Endodermal cell (in vitro differentiated cells): Measurements from ENCODE around the gene ZNF729. TPM values are rescaled to one million over a fixed set of nuclear protein-coding genes. Genes with fewer than 3 reads are reported as not detected.

ENCODE experiments used
- DNase-seq: peaks from one replicate; pipeline ENCODE4 v3.0.0-alpha.2; 2017
- H3K27ac ChIP-seq: 2 replicates; pipeline ENCODE4 v1.5.1; 2013; ENCODE audit warnings: mild to moderate bottlenecking, low read depth, low read length, moderate library complexity
- H3K27me3 ChIP-seq: 2 replicates; pipeline ENCODE4 v1.6.1; 2013; ENCODE audit warnings: mild to moderate bottlenecking, low read length, moderate library complexity; ENCODE audit not compliant: insufficient read depth, control insufficient read depth, poor library complexity, severe bottlenecking
- H3K36me3 ChIP-seq: 2 replicates; pipeline ENCODE4 v1.7.0; 2013; ENCODE audit warnings: mild to moderate bottlenecking, low read length, moderate library complexity; ENCODE audit not compliant: control insufficient read depth, insufficient read depth
- H3K4me1 ChIP-seq: one replicate; pipeline ENCODE4 v1.7.0; 2013; ENCODE audit warnings: low read length; ENCODE audit not compliant: control insufficient read depth, insufficient read depth
- H3K4me3 ChIP-seq: 2 replicates; pipeline ENCODE4 v1.5.1; 2013; ENCODE audit warnings: mild to moderate bottlenecking, low read length, moderate library complexity
- H3K9ac ChIP-seq: 2 replicates; pipeline ENCODE4 v1.6.1; 2013; ENCODE audit warnings: mild to moderate bottlenecking, low read length, moderate library complexity; ENCODE audit not compliant: poor library complexity, severe bottlenecking; ENCODE audit errors: extremely low read depth
- H3K9me3 ChIP-seq: 2 replicates; pipeline ENCODE4 v1.6.1; 2013; ENCODE audit warnings: mild to moderate bottlenecking, low read length, moderate library complexity; ENCODE audit not compliant: control insufficient read depth
- H3K27ac Mint-ChIP-seq: 2 replicates; pipeline ENCODE4 v1.8.0; 2020; ENCODE audit warnings: mixed read lengths
- H3K27me3 Mint-ChIP-seq: 2 replicates; pipeline ENCODE4 v1.8.0; 2021; ENCODE audit warnings: mild to moderate bottlenecking, mixed read lengths; ENCODE audit not compliant: insufficient read depth
- H3K36me3 Mint-ChIP-seq: 2 replicates; pipeline ENCODE4 v1.8.0; 2020; ENCODE audit warnings: low read depth, mixed read lengths
- H3K4me1 Mint-ChIP-seq: 2 replicates; pipeline ENCODE4 v1.8.0; 2020; ENCODE audit warnings: mixed read lengths
- H3K4me3 Mint-ChIP-seq: 2 replicates; pipeline ENCODE4 v1.8.0; 2020; ENCODE audit warnings: mild to moderate bottlenecking, moderate library complexity, mixed read lengths
- H3K9me3 Mint-ChIP-seq: 2 replicates; pipeline ENCODE4 v1.8.0; 2020; ENCODE audit warnings: mild to moderate bottlenecking, mixed read lengths
- CTCF ChIP-seq: fragments of 200-600 bp; sonication (generic); conservative IDR thresholded peaks from 2 replicates; pipeline ENCODE4 v1.5.0; 2021; ENCODE audit warnings: antibody characterized with exemption, mild to moderate bottlenecking
- WGBS, 2 experiments: methylation state at CpG; one replicate each; pipeline versions ENCODE4 v1.1.5 to v1.1.7; 2013; ENCODE audit warnings: missing lambda C conversion rate in 2 of 2, mixed read lengths in 1 of 2; ENCODE audit not compliant: insufficient coverage in 1 of 2, insufficient read length in 1 of 2; 5-methylcytosine and 5-hydroxymethylcytosine counted together
- long read RNA-seq, 4 experiments: library from polyadenylated mRNA in 2 of 4; library from RNA in 1 of 4; library from capped mRNA in 1 of 4; stranded (forward) in 3 of 4; unstranded in 1 of 4; transcript quantifications; one replicate each; pipeline ENCODE4 v2.0.0, GENCODE V29; 2020 to 2021; ENCODE audit warnings: inconsistent platforms in 1 of 4
- polyA plus RNA-seq, 2 experiments: library from polyadenylated mRNA; stranded (reverse); fragments of 50-300 nt; gene quantifications; one replicate each; pipeline ENCODE4 v1.2.3, GENCODE V29; 2013
- total RNA-seq, 2 donors: library from RNA; stranded (reverse); fragmentation: NEBNext Ultra II Directional in 1 of 2; extraction: Animal tissue kit (Norgen Biotek cat#: 25700) in 1 of 2; gene quantifications; 2 replicates in 1 of 2; 3 replicates in 1 of 2; pipeline ENCODE4 v1.2.1, GENCODE V29; 2021

ZNF729 gene
- not detected for total RNA-seq
- not detected for polyA plus RNA-seq (2013, experiment 1 of 2)
- polyA plus RNA-seq (2013, experiment 2 of 2): not detected
- long read RNA-seq, experiment 1: 0 reads
- long read RNA-seq, experiment 2: 0 reads
- long read RNA-seq, experiment 3: 0 reads
- long read RNA-seq, experiment 4: 0 reads

GRCh38 chr19:22286151-22286810 lies at the start of gene ZNF729:
ZNF729 (plus strand) TSS chr19:22286441; CDS start chr19:22286526, 85 bp downstream.
- Histone ChIP-seq H3K9ac (no peak within 1 kb of the TSS), H3K27ac (no peak within 1 kb of the TSS), H3K27me3 (no peaks in the 10 kb centered on the region), H3K9me3 (peaks cover 67% of the 10 kb centered on the region), H3K4me1 (no peaks in the 10 kb centered on the region), H3K36me3 (no peaks in the 10 kb centered on the region), H3K4me3 (no peak within 1 kb of the TSS)
- no peak within 1 kb of the TSS for H3K27ac Mint-ChIP-seq
- H3K4me1 Mint-ChIP-seq: no peaks in the 10 kb centered on the region
- H3K36me3 Mint-ChIP-seq: peaks cover 2% of the 10 kb centered on the region
- H3K27me3 Mint-ChIP-seq: no peaks in the 10 kb centered on the region
- DNase-seq: no peak
- no peak for TF ChIP-seq CTCF
- no peak within 1 kb of the TSS for H3K4me3 Mint-ChIP-seq
- WGBS, 2 experiments: 86 to 87% methylated on average over 18 to 32 of the region's 32 CpGs
- H3K9me3 Mint-ChIP-seq: peaks cover 89% of the 10 kb centered on the region

- no peak overlapping the region for H3K4me3 Mint-ChIP-seq
- DNase-seq: no peak
- no peaks in the 10 kb centered on the region for H3K27me3 Mint-ChIP-seq
- H3K27me3 ChIP-seq: no peaks in the 10 kb centered on the region
- no peak overlapping the region for H3K9ac ChIP-seq
- no peak overlapping the region for H3K27ac Mint-ChIP-seq
- no peaks in the 10 kb centered on the region for H3K36me3 ChIP-seq
- H3K36me3 Mint-ChIP-seq: no peaks in the 10 kb centered on the region
- H3K9me3 ChIP-seq: peaks cover 67% of the 10 kb centered on the region
- H3K4me1 ChIP-seq: no peaks in the 10 kb centered on the region
- peaks cover 92% of the 10 kb centered on the region for H3K9me3 Mint-ChIP-seq
- TF ChIP-seq CTCF: no peak
- H3K4me3 ChIP-seq: no peak overlapping the region
- H3K27ac ChIP-seq: no peak overlapping the region
- no peaks in the 10 kb centered on the region for H3K4me1 Mint-ChIP-seq
Measured at GRCh38 chr19:22256856-22257255, 29.4 kb upstream of the ZNF729 start.

- Histone ChIP-seq H3K36me3 (no peaks in the 10 kb centered on the region), H3K9ac (no peak overlapping the region), H3K27me3 (no peaks in the 10 kb centered on the region), H3K4me3 (no peak overlapping the region), H3K4me1 (no peaks in the 10 kb centered on the region), H3K27ac (no peak overlapping the region), H3K9me3 (peaks cover 68% of the 10 kb centered on the region)
- no peak for TF ChIP-seq CTCF
- Mint-ChIP-seq H3K9me3 (peaks cover 92% of the 10 kb centered on the region), H3K36me3 (no peaks in the 10 kb centered on the region), H3K4me1 (no peaks in the 10 kb centered on the region), H3K27me3 (no peaks in the 10 kb centered on the region), H3K27ac (no peak overlapping the region), H3K4me3 (no peak overlapping the region)
- 51 to 76% methylated on average over 2 of the region's 2 CpGs for WGBS, 2 experiments
- no peak for DNase-seq
Measured at GRCh38 chr19:22257381-22257780, 28.9 kb upstream of the ZNF729 start.
